ENCODE measurements around the gene MAPT.
"Not testable (repeated sequence)": the region's sequence is repeated elsewhere in the genome, so short reads cannot be mapped to it uniquely, and the experiment has no call there.

The MAPT gene

DNA sequence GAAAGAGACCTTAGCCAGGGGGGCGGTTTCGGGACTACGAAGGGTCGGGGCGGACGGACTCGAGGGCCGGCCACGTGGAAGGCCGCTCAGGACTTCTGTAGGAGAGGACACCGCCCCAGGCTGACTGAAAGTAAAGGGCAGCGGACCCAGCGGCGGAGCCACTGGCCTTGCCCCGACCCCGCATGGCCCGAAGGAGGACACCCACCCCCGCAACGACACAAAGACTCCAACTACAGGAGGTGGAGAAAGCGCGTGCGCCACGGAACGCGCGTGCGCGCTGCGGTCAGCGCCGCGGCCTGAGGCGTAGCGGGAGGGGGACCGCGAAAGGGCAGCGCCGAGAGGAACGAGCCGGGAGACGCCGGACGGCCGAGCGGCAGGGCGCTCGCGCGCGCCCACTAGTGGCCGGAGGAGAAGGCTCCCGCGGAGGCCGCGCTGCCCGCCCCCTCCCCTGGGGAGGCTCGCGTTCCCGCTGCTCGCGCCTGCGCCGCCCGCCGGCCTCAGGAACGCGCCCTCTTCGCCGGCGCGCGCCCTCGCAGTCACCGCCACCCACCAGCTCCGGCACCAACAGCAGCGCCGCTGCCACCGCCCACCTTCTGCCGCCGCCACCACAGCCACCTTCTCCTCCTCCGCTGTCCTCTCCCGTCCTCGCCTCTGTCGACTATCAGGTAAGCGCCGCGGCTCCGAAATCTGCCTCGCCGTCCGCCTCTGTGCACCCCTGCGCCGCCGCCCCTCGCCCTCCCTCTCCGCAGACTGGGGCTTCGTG, at the start of gene MAPT:
Gene MAPT (plus strand): TSS at position 533 of the 763 bp plus-strand sequence. CDS start 67,784 bp downstream, outside the sequence.
- DNase-seq = peak; percentile 56 to 88

DNA sequence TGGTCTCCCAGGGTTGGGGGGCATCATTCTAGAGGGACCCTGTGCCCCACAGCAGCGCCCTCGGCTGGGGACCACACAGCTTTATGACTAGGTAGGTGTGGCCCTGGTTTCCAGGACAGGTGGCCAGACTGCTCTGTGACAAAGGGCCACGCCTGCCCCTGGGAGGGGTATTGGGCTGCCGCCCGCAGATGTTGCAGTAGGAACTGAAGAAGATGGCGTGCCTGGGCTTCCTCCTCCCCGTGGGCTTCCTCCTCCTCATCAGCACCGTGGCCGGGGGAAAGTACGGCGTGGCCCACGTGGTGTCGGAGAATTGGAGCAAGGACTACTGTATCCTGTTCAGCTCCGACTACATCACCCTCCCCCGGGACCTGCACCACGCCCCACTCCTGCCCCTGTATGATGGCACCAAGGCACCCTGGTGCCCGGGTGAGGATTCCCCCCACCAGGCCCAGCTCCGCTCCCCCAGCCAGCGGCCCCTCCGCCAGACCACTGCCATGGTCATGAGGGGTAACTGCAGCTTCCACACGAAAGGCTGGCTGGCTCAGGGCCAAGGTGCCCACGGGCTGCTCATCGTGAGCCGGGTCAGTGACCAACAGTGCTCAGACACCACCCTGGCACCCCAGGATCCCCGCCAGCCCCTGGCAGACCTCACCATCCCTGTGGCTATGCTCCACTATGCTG, 49.5 kb upstream of the MAPT start, which contains the start of gene SPPL2C:
Gene SPPL2C (plus strand): TSS at position 187 of the 681 bp plus-strand sequence. CDS start 26 bp downstream, at position 213.
- no peak for DNase-seq

DNA sequence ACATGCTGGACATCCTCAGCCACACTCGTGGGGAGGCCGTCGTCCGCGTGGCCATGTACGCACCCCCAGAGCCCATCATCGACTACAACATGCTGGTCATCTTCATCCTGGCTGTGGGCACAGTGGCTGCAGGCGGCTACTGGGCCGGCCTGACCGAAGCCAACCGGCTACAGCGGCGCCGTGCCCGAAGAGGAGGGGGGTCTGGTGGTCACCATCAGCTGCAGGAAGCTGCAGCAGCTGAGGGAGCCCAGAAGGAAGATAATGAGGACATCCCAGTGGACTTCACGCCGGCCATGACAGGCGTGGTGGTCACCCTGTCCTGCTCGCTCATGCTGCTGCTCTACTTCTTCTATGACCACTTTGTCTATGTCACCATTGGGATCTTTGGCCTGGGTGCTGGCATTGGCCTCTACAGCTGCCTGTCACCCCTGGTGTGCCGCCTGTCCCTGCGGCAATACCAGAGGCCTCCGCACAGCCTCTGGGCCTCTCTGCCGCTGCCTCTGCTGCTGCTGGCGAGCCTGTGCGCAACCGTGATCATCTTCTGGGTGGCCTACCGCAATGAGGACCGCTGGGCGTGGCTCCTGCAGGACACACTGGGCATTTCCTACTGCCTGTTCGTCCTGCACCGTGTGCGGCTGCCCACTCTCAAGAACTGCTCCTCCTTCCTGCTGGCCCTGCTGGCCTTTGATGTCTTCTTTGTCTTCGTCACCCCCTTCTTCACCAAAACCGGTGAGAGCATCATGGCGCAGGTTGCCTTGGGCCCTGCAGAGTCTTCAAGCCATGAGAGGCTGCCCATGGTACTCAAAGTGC, 48.8 kb upstream of the MAPT start:
- DNase-seq = no peak

DNA sequence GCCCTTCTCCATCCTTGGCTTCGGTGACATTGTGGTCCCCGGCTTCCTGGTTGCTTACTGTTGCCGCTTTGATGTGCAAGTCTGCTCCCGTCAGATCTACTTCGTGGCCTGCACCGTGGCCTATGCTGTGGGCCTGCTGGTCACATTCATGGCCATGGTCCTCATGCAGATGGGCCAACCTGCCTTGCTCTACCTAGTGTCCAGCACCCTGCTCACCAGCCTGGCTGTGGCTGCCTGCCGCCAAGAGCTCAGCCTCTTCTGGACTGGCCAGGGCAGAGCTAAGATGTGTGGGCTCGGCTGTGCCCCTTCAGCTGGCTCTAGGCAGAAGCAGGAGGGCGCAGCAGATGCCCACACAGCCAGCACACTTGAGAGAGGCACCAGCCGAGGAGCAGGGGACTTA, 48.1 kb upstream of the MAPT start:
- DNase-seq = no peak

DNA sequence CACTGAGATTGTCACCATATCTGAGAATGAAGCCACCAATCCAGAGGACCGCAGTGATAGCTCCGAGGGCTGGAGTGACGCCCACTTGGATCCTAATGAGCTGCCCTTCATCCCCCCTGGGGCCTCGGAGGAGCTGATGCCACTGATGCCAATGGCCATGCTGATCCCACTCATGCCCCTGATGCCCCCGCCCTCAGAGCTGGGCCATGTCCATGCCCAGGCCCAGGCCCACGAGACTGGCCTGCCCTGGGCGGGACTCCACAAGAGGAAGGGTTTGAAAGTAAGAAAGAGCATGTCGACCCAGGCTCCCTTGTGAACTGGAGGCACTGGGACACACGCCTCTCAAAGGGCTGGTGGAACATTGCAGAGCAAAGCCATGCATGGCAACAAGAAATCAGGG, 47.7 kb upstream of the MAPT start:
- no peak for DNase-seq

DNA sequence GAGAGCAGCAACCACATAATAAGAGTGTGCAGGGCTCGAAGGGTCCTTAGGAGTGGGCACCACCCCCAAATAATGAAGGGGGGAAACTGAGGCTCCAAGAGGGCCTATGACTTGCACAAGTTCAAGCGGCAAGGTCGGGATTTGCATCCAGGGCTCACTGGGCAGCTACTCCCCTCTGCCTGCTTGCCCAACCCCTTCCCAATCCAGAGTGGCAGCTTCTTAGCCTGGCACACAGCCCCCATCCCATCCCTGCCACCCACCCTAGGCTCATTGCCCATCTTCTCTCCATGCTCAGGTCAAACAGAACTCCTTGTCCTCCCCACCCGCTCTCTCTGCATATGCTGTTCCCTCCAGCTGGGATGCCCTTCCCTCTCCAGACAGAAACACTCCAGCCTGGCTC, 47.3 kb upstream of the MAPT start:
- DNase-seq = no peak

DNA sequence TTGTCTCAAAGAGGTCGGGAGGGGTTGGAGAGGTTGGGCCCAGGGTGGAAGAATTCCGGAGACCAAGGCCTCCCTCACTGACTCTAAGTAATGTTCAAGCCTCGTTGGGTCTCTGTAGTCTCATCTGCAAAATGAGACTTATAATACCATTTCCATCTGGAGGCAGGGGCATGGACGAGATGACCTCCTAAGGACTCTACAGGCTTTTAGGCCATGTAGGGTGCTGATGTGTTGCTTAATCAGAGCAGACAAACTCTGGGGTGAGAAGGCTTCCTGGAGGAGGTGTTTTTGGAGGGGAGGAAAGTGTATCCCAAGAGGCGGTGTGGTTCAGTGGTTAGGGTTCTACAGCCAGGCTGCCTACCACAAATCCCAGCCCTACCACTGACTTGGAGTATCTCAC, 46.6 kb upstream of the MAPT start:
- no peak for DNase-seq

DNA sequence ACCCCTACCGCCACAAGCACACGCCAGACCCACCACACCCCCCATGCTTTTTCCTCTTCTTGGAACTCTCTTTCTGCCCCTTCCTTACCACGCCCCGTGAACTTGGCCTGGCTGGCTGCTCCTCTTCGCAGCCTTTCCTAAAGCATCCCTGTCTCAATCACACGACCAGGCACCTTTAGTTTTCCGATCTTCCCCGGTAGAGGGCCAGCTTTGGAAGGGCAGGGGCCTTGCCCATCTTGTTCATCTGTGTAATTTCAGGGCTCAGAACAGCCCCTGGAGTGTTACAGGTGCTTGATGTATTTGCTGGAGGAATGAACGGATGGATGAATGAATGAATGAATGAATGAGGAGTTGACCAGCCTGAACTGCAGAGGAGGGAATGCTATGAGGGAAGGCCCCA, 45.9 kb upstream of the MAPT start:
- DNase-seq = no peak

DNA sequence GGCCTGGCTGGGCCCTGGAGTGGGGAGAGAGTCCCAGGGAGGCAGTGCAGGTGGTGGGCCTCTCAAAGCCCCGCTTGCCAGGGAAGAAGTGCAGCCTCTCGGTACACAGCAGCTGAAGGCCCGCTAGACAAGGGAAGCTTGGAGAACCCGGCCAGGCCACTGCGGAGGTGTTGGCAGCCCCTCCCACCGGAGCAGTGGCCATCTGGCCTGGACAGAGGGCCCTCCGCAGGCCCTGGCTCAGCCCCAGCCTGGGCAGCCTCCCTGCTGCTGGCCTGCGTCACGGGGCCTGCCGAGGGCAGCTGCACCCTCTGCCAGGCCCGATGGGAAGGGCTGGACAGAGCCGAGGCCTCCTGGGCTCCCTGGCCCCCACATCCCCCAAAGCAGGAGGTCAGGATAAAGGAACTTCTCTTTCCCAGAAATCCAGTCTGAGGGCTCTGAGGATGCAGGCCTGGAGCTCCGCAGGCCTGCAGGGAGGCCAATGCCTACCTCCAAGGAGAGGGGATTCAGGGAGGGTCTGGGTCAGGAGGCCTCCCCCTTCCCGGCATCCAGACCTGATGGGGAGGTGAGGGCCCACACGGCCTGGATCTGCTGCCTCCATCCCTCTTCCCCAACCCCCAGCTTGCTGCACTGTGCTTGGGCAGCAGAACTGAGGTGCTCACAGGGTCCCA, 45.4 kb upstream of the MAPT start:
- DNase-seq = no peak

DNA sequence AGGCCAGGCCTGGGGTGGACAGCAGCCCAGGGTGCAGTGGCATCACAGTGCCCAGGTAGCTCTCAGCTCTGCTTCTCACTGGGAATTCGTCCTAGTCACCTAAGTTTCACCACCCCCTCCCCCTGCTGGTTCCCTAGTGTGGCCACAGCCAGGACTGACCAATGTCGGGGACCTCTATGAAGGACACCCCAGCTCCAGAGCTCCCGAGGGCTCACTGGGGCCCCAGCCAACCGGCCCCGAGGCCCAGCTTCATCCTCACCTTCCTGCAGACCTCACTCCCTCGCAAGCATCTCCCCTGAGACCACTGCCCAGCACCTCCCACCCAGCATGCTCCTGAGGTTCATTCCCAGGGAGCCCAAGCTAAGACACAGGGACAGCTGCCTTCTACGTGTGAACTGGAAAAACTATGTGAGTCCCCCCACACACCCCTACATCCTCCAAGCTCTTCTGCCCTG, 44.8 kb upstream of the MAPT start:
- DNase-seq = no peak

DNA sequence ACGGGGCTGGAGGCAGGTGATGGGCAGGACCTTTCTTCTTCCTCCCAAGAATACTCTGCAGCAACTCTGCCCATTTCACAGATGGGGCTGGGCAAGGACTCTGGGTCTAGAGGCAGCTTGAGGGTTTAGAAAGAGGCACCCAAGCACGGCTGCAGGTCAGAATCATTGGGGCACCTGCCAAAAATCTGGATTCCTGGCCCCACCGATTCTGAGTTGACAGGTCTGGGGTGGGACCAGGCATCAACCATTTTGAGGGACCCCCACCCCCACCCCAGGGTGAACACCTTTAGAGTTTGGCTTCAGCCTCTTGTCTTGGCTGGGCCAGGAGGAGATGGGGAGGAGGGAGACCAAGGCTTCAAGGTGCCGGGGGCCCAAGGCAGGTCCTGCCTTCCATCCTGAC, 44.3 kb upstream of the MAPT start:
- DNase-seq = no peak

DNA sequence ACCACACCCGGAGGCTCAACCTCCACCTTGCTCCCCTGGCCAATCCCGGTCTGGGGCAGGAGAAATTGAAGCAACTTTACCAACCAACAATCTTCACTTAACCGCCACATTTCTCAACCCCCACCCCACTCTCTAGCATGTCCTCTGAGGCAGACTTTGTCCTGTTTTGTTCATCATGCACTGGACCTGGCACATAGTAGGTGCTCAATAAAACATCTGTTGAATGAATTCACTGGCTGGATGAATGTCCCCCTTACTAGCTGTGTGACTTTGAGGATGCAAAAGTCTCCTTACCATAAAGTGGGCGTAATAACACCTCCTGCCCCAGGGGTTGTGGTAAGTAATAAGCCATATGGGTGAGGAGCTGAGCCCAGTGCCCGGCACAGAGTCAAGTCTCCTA, 43.9 kb upstream of the MAPT start:
- DNase-seq = no peak

DNA sequence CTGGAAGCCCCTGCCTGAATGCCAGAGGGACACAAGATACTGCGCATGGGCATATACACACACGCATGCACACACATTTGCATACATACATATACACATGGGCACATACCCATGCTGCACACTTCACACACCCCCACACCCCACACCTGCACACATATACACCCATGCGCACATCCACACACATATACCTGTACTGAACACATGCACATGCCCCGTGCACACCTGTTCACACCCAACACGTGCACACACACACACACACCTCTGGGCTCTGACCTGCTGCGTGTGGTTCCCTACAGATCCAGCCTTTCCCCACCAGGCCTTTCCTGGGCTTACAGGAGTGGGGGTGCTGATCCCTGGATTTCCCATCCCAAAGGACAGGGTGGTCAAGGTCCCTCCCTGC, 43.3 kb upstream of the MAPT start:
- no peak for DNase-seq

DNA sequence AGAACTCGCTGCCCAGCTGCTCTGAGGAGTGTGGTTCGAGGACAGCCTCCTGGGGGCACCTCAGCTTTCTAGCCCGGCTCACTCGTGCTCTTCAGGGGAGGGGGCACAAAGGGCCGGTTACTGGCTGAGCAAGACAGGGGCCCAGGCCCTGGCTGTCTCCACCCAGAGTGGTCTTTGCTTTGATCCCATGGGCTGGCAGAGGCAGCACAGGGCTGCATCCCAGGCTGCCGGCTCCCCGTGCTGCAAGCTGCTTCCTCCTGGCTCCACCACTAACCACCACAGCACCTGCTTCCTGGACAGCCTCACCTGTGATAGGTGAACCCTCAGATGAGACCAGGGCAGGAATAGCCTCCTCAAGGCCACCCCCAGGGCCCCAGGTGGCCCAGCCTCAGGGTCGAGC, 42.9 kb upstream of the MAPT start:
- no peak for DNase-seq

DNA sequence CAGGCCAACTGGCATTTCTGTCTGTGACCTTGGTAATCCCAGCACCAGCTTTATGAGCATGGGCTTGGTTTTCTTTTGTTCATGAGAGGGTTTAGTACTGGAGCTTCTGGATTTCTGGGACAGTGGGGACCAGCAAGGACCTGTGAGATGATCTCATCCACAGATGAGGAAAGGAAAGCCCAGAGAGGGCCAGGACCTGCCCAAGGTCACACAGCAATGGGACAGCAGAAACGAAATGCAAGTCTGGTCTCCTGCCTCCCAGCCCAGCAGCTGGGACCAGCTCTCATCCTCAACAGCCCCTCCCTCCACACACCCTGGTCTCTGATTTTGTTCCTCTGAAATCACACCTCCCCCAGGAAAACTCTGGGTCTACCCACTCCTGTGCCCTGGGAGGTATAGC, 42.5 kb upstream of the MAPT start:
- DNase-seq = no peak

DNA sequence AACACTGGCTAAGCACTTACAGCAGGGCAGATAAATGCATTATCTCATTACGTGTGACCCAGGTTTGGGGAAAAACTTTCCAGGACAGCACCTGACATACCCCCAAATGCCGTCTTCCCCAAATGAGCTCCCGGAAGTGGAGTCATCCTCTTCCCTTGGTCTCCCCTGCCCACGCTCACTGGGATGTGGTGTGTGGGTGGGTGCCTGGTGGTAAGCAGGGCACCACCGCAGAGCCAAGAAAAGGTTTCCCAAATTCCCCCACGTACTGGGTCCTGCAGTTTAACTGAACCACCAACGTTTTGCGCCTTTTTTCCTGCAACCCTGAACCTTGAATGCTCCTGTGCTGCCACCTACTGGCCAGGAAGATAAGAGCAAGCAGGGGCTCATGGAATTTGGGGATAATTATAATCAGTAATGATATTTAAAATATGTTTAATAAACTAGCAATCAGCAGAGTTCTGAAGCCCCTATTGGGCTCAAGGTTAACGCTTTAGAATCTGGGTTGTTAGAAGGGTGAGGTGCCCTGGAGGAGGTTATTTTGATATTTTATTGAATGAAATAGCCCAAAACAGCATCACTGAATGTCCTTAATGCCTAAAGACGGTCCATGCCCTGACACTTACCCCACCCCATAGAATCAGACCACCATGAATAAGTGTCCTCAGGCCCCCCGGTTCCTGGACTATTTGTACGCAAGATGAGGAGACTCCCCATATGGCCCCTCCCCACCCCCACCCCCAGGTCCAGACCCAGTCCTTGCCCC, 41.6 kb upstream of the MAPT start:
- DNase-seq = peak in 1 of 2 experiments; percentile 47

DNA sequence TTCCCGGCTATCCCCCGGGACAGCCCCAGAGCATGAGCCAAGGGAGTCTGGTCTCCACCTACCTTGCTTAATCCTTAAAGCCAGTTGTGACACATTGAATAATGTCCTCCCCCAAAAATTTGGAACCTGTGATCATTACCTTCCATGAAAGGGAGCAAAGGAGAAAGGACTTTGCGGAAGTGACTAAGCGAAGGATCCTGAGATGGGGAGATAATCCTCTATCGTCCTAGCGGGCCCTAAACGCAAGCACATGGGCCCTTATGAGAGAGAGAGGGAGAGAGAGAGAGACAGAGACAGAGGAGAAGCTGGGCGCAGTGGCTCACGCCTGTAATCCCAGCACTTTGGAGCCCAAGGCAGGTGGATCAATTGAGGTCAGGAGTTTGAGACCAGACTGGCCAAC, 40.1 kb upstream of the MAPT start:
- no peak for DNase-seq

DNA sequence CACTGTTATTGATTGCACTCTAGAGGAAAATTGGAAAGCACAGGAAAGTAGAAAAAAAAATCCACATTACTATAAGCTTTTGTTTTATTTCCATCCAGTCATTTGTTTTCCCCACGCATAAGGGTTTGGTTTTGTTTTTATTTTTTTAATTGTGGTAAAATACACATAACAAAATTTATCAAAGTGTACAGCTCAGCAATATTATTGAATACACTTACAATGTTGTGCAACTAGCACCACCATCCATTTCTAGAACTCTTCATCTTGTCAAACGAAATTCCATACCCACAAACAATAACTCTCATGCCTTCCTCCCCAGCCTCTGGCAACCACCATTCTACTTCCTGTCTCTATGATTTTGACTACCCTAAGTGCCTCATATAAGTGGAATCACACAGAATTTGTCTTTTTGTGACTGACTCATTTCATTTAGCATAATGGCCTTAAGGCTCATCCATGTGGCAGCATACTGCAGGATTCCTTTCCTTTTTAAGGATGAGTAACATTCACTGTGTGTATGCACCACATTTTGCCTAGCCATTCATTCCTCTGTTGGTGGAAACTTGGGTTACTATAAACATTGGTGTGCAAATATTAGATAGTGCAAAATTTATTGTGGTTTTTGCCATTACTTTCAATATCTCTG, 38.5 kb upstream of the MAPT start:
- no peak for DNase-seq

DNA sequence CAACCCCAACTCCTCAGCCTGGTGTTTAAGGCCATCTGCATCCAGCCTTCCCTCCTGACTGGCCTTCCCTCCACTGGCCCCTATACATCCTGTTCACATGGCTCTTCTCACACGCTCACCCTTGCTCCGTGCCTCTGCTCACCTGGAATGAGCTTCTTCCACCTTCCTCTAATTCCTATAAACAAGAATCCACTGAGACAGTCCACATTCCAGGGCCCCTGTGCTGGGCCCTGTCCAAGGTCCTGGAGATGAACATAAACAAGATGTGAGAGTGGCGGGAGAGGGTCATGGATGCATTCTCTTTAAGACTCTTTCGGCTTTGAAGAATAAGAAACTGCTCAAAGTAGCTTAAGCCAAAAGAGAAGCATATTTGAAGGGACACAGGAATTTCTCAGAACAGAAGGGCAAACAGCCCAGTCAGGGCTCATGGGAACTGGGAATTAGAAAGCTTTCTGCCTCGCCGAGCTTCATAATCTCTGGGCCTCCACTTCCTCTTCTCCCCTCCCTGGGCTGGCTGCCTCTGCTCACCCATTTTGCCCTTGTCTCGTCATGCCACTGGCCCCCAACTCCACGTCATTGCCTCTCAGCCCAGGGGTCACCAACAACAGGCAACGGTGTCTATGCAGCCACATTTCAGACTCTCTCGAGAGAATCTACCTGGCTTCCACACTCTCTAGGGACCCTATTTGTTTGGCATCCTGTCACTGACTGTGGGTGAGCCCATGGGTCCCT, 36.2 kb upstream of the MAPT start:
- no peak for DNase-seq

DNA sequence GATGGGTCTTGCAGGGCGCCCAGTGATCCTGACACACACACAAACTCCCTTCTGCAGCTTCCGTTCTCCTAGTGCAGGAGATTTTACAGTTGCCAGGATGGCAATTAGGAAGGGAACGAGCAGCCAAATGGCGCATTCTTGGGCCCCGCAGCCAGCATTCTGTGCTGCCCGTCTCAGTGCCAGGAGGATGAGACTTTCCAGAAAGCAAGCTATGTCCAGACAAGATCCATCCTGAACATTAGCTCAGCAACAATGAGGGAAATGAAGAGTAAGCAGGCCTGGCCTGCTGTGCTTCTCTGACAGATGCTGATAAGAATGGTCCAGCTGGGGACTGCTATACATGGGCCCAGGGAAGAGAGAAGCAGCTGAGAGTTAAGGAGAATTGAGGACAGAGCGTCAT, 33.2 kb upstream of the MAPT start:
- DNase-seq = no peak

DNA sequence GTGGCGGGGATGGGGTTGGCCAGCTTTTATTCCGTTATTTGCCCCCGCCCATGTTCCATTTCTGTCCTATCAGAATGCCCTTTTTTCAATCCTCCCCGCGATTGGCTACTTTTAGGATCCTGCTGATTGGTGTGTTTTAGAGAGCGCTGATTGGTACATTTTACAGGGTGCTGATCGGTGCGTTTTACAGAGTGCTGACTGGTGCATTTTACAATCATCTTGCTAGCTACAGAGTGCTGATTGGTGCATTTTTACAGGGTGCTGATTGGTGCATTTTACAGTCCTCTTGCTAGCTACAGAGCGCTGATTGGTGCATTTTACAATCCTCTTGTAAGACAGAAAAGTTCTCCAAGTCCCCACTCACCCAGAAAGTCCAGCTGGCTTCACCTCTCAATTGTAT, 32.2 kb upstream of the MAPT start:
- DNase-seq = not testable (repeated sequence)
